Anterior cingulate cortex (tissue), 58 donors: ENCODE data around the gene ACR.
"Not testable (repeated sequence)": the region's sequence is repeated elsewhere in the genome, so short reads cannot be mapped to it uniquely, and the experiment has no call there.

ENCODE experiments used
- DNase-seq, 58 donors: peaks; one replicate each; lab custom pipeline; 2025; lab: John Stamatoyannopoulos, UW

Gene ACR

DNA sequence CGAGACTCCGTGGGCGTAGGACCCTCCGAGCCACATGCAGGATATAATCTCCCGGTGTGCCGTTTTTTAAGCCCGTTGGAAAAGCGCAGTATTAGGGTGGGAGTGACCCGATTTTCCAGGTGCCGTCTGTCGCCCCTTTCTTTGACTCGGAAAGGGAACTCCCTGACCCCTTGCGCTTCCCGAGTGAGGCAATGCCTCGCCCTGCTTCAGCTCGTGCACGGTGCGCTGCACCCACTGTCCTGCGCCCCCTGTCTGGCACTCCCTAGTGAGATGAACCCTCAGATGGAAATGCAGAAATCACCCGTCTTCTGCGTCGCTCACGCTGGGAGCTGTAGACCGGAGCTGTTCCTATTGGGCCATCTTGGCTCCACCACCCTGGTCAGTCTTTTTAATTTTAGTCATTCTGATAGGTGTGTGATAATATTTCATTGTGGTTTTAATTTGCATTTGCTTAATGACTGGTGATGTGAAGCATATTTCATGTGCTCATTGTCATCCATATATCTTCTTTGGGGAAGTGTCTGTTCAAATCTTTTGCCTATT is 19.0 kb downstream of the ACR start:
- DNase-seq, result peak in 14 of 58 donors; percentile 9 to 55 (median 24)

DNA sequence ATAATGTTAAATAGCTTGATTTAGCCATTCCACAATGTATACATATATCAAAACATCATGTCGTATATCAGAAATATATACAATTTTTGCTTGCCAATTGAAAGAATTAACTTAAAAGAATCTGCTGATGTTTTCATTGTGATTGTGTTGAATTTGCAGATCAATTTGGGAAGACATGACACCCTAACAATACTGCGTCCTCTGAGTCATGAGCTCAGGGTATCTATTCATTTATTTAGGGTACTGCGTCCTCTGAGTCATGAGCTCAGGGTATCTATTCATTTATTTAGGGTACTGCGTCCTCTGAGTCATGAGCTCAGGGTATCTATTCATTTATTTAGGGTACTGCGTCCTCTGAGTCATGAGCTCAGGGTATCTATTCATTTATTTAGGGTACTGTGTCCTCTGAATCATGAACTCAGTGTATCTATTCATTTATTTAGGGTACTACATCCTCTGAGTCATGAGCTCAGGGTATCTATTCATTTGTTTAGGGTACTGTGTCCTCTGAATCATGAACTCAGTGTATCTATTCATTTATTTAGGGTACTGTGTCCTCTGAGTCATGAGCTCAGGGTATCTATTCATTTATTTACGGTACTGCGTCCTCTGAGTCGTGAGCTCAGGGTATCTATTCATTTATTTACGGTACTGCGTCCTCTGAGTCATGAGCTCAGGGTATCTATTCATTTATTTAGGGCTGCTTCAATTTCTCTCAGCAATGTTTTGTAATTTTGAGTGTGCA is 21.8 kb downstream of the ACR start:
- DNase-seq, result not testable (repeated sequence)

DNA sequence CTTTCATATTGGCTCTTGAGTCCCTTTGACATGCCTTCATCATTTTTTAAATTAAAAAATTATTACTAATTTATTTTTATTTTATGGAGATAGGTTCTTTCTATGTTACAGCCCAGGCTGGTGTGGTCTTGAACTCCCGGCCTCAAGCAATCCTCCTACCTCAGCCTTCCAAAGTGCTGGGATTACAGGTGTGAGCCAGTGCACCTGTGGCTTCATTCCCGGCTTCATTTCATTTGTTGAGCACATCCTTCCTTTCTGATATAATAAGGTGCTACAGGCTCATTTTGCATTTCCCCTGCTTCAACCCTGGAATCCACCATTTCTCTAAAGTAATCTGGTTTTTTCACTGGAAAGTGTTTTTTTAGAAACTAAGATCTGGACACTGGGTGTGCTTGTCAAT is 23.8 kb downstream of the ACR start:
- not testable (repeated sequence) for DNase-seq

DNA sequence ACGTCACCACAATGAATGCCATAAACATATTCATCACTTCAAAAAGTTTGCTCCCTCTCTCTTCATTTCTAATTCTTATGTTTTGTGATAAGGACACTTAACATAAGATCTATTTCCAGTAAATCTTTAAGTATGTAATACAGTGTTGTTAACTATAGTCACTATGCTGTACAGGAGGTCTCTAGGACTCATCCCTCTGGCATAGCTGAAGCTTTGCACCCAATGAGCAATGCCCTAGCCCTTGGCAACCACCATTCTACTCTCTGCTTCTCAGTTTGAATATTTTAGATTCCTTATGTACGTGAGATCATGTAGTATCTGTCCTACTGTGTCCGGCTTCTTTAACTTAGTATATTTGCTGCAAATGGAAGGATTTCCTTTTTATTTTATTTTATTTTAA is 26.3 kb downstream of the ACR start:
- not testable (repeated sequence) for DNase-seq

DNA sequence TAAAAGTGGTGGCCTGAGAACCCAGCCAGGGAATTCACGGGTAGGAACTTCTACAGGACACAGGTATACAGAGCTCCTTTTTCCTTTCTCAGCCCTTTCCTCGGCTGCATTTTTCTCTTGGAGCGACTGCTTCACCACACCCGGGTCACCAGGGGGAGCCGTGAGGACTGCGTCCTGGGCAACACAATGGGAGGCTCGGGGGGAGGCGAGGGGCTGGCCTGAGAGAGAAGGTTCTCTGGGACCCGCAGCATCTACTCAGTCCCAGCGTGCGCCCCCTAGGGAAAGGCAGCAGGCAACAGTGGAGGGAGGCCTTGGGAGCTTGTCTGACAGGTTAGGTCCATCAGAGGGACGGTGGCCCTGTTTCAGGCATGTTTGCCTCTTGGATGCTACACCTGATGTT is 37.1 kb downstream of the ACR start:
- not testable (repeated sequence) for DNase-seq

DNA sequence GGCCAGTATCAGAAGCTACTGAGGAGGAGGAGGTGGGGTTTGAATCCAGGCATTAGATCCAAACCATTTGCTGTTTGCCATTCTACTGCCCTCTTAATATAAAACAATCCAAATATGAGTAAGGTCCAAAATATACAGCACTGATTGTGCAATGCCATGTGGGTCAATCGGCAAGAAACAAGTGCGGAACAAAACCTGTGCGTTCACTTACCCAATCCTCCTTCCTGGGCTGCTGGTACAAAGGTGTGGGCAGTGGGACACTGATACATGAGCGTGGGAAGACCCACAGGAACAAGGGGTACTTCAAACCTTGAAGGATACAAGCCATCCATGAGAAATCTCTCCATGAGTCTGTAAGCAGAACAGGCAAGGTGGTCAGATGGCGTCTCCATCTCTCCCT is 39.6 kb downstream of the ACR start:
- not testable (repeated sequence) for DNase-seq

DNA sequence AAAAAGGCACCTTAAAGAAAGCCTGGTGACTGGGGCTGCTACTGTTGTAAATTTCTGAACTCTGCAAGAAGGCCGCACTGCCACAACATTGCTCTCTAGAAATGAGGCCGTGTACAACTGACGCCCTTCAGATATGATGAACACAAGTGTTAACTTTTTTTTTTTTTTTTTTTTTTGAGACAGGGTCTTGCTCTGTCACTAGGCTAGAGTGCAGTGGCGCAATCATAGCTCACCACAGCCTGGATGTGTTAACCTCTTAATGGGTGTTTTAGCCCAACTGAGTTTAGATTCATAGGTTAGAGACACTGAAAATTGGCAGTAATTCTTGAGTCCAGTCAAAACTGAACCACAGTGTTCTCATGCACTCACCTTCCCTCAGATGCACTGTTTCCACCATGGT is 42.2 kb downstream of the ACR start:
- DNase-seq, result not testable (repeated sequence)

DNA sequence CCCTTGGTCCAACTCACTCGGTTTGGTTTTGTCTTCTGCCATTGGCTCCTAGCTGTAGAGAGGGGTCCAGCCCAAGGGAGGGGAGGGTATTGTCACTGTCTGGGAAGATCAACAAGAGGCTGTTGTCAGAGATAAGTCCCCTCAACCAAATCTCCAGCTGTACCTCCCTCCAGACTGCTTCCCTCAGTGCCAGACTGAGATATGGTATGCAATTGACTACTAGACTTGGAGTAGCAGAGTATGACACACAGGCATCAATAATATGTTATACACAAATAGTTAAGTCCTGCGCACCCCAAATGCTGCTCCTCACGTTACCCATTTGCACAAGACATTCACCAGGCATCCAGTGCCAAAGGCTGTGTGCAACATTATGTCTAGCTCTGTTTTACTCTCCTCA is 44.2 kb downstream of the ACR start:
- not testable (repeated sequence) for DNase-seq

DNA sequence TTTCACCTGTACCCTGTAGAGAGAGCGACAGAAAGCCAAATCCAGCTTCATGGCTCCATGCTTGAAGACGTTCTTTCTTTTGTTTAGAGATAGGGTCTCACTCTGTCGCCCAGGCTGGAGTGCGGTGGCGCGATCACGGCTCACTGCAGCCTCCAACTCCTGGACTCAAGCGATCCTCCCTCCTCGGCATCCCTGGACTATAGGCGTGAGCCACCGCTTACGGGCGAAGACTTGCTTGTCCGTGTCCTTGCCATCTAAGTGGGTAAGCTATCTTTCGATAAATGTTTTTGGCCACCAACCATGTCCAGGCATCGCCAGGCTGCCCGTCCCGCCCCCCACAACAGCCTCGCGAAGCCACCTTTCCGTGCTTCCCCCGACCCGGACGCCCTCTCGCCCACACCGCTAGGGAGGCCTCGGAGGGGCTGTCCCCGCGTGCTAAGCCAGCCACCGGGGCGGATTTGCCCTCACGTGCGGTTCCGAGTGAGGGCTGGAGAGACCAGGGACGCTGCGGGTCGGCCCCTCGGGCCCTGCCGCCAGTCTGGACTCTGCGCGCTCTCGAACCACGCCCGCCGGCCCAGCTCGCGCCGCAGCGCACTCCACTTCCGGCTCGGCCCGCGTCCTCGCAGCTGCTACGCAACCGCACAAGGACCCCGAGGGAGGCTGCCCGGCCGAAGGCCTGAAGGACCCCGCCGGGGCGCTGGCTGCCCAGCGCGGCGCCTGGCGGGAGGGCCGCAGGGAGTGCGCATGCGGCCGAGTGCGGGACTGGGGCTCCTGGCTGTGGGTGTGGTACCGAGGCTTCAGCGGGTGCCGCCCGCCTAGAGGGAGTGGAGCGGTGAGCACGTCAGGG is 45.3 kb downstream of the ACR start, which contains the start of gene RABL2B:
Gene RABL2B, minus strand, starts transcription at position 604 of the 847 bp plus-strand sequence. CDS start 1,342 bp downstream, outside the sequence.
- peak; percentile 20 to 93 (median 79) for DNase-seq

DNA sequence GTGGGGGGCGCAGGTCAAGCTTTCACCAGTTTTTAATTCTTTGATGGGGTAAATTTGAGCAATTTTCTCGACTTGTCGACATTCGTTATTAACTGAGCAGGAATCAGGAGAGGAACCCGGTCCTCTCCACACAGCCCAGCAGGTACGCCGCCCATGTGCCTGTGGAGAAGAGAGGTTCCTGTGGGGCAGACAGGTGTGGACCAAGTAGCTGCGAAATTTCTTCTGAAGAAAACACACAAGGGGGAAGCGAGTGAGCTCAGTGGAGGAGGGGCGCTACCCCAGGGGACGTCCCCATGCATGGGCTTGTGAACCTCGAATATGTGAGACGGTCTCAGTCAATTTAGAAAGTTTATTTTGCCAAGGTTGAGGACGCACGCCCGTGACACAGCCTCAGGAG is 45.9 kb downstream of the ACR start:
- DNase-seq, result not testable (repeated sequence)

DNA sequence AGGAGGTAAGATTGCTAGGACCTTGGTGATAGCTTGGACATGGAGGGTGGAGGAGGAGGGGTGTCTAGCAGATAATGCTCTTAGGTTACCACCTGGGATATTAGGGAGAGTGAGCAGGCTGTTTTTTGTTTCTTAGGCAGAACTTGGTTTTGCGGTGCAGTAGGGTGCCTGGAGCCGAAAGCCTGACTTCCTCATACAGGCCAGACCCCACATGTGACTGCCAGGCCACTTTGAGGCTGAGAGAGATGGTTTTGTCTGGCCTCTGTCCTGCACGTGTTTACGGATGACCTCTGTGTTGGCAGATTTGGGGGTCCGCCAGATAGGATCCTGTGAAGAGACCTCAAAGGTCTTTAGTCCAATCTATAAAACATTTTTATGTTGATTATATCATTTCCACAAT is 47.3 kb downstream of the ACR start:
- DNase-seq, result peak in 1 of 58 donors; percentile 19

DNA sequence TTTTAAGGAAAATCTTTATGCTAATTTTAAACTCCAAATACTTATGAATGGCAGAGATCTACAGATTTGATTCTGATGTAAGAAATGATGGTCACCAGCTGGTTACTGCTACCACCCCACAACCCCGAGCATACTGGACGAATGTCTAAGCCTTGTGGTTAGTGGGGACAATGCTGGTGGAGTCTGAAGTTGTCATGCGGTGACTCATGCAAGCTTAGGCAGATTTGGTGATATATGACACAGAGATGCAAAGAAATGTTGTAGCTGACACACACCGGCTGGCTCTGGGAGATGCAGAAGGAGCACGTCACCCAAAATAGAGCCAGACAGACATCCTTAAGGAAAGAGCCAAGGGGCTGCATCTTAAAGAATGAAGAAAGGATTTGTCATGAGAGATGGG is 48.9 kb downstream of the ACR start:
- not testable (repeated sequence) for DNase-seq
